ENCODE measurements around the gene PPP1R12A. TPM values are rescaled to one million over a fixed set of nuclear protein-coding genes. Genes with fewer than 3 reads are reported as not detected.

PPP1R12A gene
- total and polyA plus RNA-seq, 10 donors: 14.4 to 141 (median 103) TPM

GRCh38 chr12:79933043-79933442, 1.9 kb downstream of the PPP1R12A start:
- WGBS, 5 donors: 68 to 77% (median 75%) methylated on average over 2 of the region's 2 CpGs
- DNase-seq: no peak
- Histone ChIP-seq H3K9me3 (no peaks in the 10 kb centered on the region), H3K4me1 (peaks cover 23 to 84% (median 71%) of the 10 kb centered on the region in 6 donors), H3K27ac (peak overlapping the region in 7 of 8 donors; percentile 96 to 100 (median 99)), H3K27me3 (replicated peaks in 1 of 7) (no peaks in the 10 kb centered on the region), H3K36me3 (no peaks in the 10 kb centered on the region), H3K4me3 (peak overlapping the region; percentile 81 to 94 (median 92))
- TF ChIP-seq, protein P1, sequence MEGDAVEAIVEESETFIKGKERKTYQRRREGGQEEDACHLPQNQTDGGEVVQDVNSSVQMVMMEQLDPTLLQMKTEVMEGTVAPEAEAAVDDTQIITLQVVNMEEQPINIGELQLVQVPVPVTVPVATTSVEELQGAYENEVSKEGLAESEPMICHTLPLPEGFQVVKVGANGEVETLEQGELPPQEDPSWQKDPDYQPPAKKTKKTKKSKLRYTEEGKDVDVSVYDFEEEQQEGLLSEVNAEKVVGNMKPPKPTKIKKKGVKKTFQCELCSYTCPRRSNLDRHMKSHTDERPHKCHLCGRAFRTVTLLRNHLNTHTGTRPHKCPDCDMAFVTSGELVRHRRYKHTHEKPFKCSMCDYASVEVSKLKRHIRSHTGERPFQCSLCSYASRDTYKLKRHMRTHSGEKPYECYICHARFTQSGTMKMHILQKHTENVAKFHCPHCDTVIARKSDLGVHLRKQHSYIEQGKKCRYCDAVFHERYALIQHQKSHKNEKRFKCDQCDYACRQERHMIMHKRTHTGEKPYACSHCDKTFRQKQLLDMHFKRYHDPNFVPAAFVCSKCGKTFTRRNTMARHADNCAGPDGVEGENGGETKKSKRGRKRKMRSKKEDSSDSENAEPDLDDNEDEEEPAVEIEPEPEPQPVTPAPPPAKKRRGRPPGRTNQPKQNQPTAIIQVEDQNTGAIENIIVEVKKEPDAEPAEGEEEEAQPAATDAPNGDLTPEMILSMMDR (IDR thresholded peaks at IDR 0.05 in 8 of 11, conservative IDR thresholded peaks at IDR 0.05 in 3 of 11): no peak
- TF ChIP-seq POLR2AphosphoS5 (IDR thresholded peaks at IDR 0.05): no peak
- TF ChIP-seq POLR2A (IDR thresholded peaks at IDR 0.05): no peak
- intact Hi-C loops (cut with DNase I; ENCODE audit: low total_unique reads): no loop called here

DNA sequence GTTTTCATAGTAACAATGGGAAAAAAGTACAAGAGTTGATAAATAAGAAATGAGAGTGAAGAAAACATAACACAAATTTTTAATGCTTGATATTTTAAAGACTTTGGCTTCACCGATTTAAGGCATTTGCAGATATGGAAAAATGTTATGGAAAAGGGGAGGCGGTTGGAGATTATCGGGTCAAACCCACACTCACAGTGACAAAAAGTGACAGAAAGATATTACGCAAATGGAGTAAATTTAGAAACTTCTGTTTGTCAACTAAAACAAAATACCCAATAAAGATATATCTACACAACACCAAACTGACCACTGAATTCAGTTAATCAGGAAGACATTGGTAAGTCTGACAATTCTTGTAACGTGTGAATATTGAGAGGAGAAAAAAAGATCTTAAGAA, 2.5 kb downstream of the PPP1R12A start:
- no peak for TF ChIP-seq POLR2A (IDR thresholded peaks at IDR 0.05)
- TF ChIP-seq, protein P1 (IDR thresholded peaks at IDR 0.05 in 8 of 11, conservative IDR thresholded peaks at IDR 0.05 in 3 of 11): no peak
- TF ChIP-seq POLR2AphosphoS5 (IDR thresholded peaks at IDR 0.05): no peak
- intact Hi-C loops (cut with DNase I; ENCODE audit: low total_unique reads): no loop called here
- Histone ChIP-seq H3K36me3 (no peaks in the 10 kb centered on the region), H3K9me3 (no peaks in the 10 kb centered on the region), H3K4me1 (peaks cover 30 to 85% (median 78%) of the 10 kb centered on the region in 6 donors), H3K27ac (peak overlapping the region in 7 of 8 donors; percentile 96 to 100 (median 99)), H3K27me3 (replicated peaks in 1 of 7) (no peaks in the 10 kb centered on the region), H3K4me3 (peak overlapping the region in 7 of 8 donors; percentile 14 to 94 (median 92))
- 26 to 49% (median 45%) methylated on average over 5 of the region's 5 CpGs for WGBS, 5 donors
- no peak for DNase-seq

DNA sequence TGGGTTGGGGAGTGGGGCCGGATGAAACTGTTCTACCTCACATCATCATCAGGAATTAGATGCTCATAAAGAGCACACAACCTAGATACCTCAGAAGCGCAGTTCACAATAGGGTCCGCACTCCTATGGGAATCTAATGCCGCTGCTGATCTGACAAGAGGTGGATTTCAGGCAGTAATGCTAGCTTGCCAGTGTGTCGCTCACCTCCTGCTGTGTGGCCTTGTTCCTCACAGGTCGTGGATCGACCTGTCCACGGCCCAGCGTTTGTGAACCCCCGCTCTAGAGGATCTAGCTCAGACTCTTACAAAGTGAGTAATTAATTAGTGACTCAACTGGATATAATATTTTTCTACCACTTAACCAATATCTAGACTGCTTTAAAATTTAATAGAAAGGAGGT, 5.8 kb downstream of the PPP1R12A start:
- intact Hi-C loops (cut with DNase I; ENCODE audit: low total_unique reads): no loop called here
- H3K27me3 ChIP-seq (replicated peaks in 1 of 7): no peaks in the 10 kb centered on the region
- no peaks in the 10 kb centered on the region for H3K36me3 ChIP-seq
- H3K4me3 ChIP-seq: no peak overlapping the region
- no peaks in the 10 kb centered on the region for H3K9me3 ChIP-seq
- peak overlapping the region in 5 of 8 donors; percentile 51 to 78 (median 72) for H3K27ac ChIP-seq
- peaks cover 28 to 97% (median 95%) of the 10 kb centered on the region in 6 donors for H3K4me1 ChIP-seq
- TF ChIP-seq, protein P1 (IDR thresholded peaks at IDR 0.05 in 8 of 11, conservative IDR thresholded peaks at IDR 0.05 in 3 of 11): no peak
- TF ChIP-seq POLR2A (IDR thresholded peaks at IDR 0.05) (no peak), POLR2AphosphoS5 (IDR thresholded peaks at IDR 0.05) (no peak)
- 90 to 94% (median 92%) methylated on average over 10 of the region's 10 CpGs for WGBS, 5 donors
- no peak for DNase-seq

DNA sequence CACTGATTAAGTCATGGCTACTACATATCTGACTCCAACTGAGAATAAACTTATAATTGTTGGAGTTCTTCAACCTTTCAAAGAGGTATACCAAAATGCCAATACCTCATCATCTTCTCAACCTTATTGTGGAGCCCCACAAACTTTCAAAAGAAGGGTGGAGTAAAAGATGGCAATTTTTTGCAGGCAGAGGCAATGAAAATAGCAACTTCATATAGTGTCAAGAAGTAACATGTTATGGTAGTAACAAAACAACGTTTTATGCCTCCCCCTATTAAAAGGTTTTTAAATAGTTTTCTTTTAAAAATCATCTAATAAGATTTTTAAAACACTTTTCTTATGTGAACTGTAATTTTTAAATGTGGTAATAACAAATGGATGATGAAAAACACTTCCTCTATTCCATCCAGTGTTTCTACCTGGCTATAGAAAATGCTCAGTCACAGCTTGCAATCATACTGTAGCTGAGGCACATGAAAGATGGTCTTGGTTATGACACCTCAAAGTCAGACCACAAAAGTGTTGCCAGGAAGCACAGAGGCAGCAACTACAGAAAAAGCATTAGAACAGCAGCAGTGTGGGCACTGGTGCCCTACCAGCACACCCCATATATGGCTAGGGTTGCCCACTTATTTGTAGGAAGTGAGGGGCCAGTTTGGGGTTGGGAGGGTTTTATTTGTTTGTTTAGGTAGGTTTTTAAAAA, 7.0 kb downstream of the PPP1R12A start:
- Histone ChIP-seq H3K9me3 (no peaks in the 10 kb centered on the region), H3K36me3 (no peaks in the 10 kb centered on the region), H3K27me3 (replicated peaks in 1 of 7) (no peaks in the 10 kb centered on the region), H3K27ac (peak overlapping the region in 7 of 8 donors; percentile 5 to 79 (median 72)), H3K4me1 (peaks cover 23 to 100% (median 93%) of the 10 kb centered on the region in 6 donors), H3K4me3 (peak overlapping the region in 1 of 8 donors; percentile 22)
- no peak for DNase-seq
- 11 to 16% (median 15%) methylated on average over 1 of the region's 1 CpG for WGBS, 5 donors
- TF ChIP-seq POLR2A (IDR thresholded peaks at IDR 0.05) (no peak), POLR2AphosphoS5 (IDR thresholded peaks at IDR 0.05) (peak in 1 of 3 donors; percentile 67)
- TF ChIP-seq, protein P1 (IDR thresholded peaks at IDR 0.05 in 8 of 11, conservative IDR thresholded peaks at IDR 0.05 in 3 of 11): no peak
- intact Hi-C loops (cut with DNase I; ENCODE audit: low total_unique reads): no loop called here
